AML-193 (cell line): Measurements from ENCODE around the gene NF2.

Source experiments
- DNase-seq, 2 experiments: peaks; one replicate each; lab custom pipeline; 2025; lab: John Stamatoyannopoulos, UW

The NF2 gene

GRCh38 chr22:29723766-29724165, 120.3 kb downstream of the NF2 start:
- DNase-seq: no peak

GRCh38 chr22:29724843-29725242, 121.4 kb downstream of the NF2 start:
- no peak for DNase-seq

DNA sequence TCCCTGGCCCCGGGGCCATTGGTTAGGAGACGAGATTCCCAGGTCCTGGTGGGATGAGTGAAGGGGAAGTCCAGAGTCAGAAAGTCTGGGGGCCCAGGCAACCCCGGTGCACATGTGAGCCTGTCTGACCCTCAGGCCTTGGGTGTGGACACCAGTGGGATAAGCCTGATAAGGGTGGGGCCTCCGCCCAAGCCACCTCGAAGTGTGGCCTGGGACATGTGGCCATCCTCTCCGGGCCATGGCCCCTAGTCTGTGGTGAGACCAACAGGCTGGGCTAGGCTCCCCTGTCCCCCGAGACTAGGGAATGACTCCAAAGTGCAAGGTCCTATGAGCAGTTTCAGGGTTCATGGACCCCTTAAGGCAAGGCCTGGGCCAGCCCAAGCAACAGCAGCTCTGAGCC, 122.7 kb downstream of the NF2 start:
- DNase-seq: no peak

GRCh38 chr22:29726512-29727130, 123.2 kb downstream of the NF2 start:
- DNase-seq: no peak

DNA sequence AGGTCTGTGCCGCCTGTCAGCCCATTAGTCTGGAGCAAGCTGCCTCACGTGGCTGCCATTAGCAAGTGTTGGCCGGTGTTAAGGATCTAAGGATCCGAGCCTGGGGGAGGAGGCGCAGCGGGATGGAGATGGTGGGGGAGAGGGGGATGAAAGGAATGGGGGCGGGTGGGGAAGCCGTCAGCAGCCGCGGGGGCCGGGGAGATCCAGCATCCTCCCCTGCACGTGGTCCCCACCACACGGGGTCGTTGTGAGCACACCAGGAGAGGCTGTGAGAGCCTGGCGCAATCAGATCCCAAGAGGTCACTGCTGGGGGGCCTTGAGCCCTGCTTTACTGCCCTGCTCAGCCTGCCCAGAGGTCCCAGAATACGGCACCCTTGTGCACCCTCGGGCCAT, 123.7 kb downstream of the NF2 start:
- DNase-seq: peak in 1 of 2 experiments; percentile 5

GRCh38 chr22:29729161-29729560, 125.7 kb downstream of the NF2 start:
- DNase-seq: no peak

GRCh38 chr22:29731058-29731850, 127.8 kb downstream of the NF2 start:
- no peak for DNase-seq

DNA sequence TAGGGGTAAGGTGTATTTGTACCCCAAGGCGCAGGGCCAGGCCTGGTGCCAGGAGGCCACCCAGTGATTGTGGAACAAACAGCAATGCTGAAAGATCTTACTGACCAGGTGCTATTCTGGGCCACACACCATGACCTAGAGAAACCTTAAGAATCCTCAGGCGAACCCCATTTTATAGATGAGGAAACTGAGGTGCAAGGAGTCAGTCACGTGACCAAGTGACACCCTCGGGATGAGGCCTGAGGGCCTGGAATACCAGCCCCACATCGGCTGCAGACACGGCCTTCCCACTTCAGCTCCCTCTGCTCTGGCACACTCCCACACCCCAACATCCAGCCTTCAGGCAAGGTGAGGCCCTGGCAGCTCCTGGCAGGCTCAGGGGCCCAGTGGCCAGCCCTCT, 129.4 kb downstream of the NF2 start:
- no peak for DNase-seq

GRCh38 chr22:29733362-29734201, 130.1 kb downstream of the NF2 start:
- no peak for DNase-seq

- DNase-seq: no peak
Observed at GRCh38 chr22:29734406-29734805, 131.0 kb downstream of the NF2 start.

GRCh38 chr22:29734838-29735237, 131.4 kb downstream of the NF2 start:
- no peak for DNase-seq

- DNase-seq: no peak
Observed at GRCh38 chr22:29735416-29735815, 132.0 kb downstream of the NF2 start.

DNA sequence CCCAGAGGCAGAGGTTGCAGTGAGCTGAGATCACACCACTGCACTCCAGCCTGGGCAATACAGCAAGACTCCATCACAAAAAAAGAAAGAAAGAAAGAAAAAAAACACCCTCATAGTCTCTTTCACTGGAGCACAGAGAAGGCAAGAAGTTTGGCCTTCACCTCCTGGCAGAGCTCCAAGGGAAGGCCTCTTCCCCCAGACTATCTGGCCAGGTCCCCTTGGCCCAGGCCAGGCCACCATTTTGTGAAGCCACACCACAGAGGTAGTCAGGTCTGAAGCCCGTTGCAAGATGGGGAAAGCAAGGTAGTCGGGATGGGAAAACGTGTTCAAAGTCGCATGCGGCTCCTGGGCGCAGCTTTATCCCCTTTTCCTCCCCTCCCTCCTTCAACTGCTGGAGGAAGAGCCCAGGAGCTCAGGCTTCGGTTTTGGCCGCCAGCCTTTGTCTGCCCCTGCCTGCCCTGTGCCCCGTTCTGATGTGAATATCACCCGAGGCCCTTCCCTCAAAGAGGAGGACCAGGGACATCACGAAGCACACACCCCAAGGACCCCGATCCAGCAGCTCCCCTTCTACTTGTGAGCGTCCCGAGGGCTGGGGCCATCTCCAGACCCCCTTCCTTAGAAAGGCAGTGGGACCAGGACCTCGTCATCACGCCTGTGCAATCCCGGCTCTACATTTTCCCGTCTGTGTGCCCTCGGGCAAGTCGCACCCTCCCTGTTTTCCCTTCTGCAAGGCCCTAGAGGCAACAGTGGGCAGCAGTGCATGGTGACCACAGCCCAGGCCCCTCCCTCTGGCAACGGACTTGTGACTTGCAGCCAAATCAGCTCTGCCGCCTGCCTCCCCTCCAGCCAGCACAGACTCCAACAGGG, 134.1 kb downstream of the NF2 start:
- DNase-seq: no peak

- no peak for DNase-seq
Observed at GRCh38 chr22:29738118-29738815, 134.8 kb downstream of the NF2 start.

GRCh38 chr22:29739346-29739875, 136.0 kb downstream of the NF2 start:
- DNase-seq: no peak

DNA sequence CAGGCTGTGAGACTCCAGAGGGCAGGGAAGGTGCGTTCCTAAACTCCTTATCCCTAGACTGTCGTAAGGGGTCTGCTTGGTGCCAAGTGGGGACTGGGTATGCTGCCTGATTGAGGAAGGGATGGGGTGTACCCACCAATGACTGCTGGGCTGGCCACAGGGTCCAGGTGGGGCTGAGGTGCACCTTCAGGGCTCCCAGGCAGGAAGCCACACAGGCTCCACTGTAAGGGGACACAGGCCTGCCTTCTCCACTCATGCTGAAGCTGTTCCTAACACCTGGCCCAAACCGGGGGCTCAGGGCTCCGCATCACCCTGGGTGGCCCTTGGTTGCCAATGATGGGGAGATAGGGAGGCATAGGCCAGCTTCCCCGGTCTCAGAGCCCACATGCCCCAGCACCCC, 136.8 kb downstream of the NF2 start:
- DNase-seq: no peak

GRCh38 chr22:29741926-29742325, 138.5 kb downstream of the NF2 start:
- DNase-seq: no peak

- DNase-seq: no peak
Observed at GRCh38 chr22:29742326-29742725, 138.9 kb downstream of the NF2 start.

GRCh38 chr22:29744902-29745301, 141.5 kb downstream of the NF2 start:
- DNase-seq: no peak

- no peak for DNase-seq
Observed at GRCh38 chr22:29747832-29748231, 144.4 kb downstream of the NF2 start.
